HL-60 (cell line): ENCODE data around the gene MYRFL.

Source experiments
- DNase-seq, 2 experiments: peaks; one replicate each; pipeline ENCODE4 v3.0.0-alpha.2; 2010 to 2020; ENCODE audit warnings: low read depth in 1 of 2, low spot score in 1 of 2
- H3K27ac ChIP-seq: fragments of 250-450 bp; sonication (Bioruptor Pico); replicated peaks from 2 replicates; pipeline ENCODE4 v1.5.1; 2020; ENCODE audit warnings: mild to moderate bottlenecking, moderate library complexity
- H3K27me3 ChIP-seq: fragments of 250-450 bp; sonication (Bioruptor Pico); 2 replicates; pipeline ENCODE4 v1.5.1; 2021; ENCODE audit warnings: mild to moderate bottlenecking, moderate library complexity; ENCODE audit not compliant: insufficient read depth, poor library complexity, severe bottlenecking
- H3K4me3 ChIP-seq: replicated peaks from 2 replicates; pipeline ENCODE4 v1.5.1; 2011; ENCODE audit warnings: mild to moderate bottlenecking, control low read depth, low read length; ENCODE audit not compliant: insufficient read depth
- CTCF ChIP-seq: IDR thresholded peaks from one replicate; pipeline ENCODE4 v1.5.1; 2011; ENCODE audit warnings: low read length, control low read depth, inconsistent platforms; ENCODE audit not compliant: insufficient read depth
- GABPA ChIP-seq: IDR thresholded peaks from 2 replicates; pipeline ENCODE4 v1.6.1; 2012; ENCODE audit warnings: low read depth
- POLR2AphosphoS5 ChIP-seq: IDR thresholded peaks from 2 replicates; pipeline ENCODE4 v1.6.1; 2012; ENCODE audit warnings: low read depth
- SPI1 ChIP-seq: IDR thresholded peaks from 2 replicates; pipeline ENCODE4 v1.6.1; 2012; ENCODE audit warnings: low read depth, mild to moderate bottlenecking, borderline replicate concordance
- TF ChIP-seq, protein P1 (sequence below): IDR thresholded peaks from 2 replicates; pipeline ENCODE4 v1.6.1; 2012; ENCODE audit warnings: low read depth; ENCODE audit not compliant: insufficient replicate concordance

The MYRFL gene

DNA sequence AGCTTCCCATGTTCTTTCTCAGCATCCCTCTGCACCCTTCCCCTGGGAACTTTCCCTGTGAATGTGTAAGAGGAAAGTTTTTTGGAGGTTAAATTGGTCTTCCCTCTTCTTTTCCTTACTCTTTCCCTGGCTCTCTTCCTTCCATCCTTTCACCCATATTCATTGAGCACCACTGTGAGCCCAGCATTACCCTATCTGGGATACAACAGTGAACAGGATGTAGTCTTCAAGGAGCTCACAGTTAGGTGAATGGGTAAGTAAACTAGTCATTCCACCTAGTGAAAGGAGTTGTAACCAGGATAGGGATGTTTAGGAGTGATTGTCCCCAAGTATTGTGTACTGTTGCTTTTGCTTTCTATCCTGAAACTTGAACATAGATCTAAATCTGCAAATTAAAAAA is 123.8 kb downstream of the MYRFL start:
- DNase-seq: no peak
- Histone ChIP-seq H3K4me3 (no peak overlapping the region), H3K27me3 (no peaks in the 10 kb centered on the region), H3K27ac (no peak overlapping the region)
- TF ChIP-seq POLR2AphosphoS5: no peak
- TF ChIP-seq CTCF: no peak
- TF ChIP-seq SPI1: no peak
- TF ChIP-seq, protein P1, sequence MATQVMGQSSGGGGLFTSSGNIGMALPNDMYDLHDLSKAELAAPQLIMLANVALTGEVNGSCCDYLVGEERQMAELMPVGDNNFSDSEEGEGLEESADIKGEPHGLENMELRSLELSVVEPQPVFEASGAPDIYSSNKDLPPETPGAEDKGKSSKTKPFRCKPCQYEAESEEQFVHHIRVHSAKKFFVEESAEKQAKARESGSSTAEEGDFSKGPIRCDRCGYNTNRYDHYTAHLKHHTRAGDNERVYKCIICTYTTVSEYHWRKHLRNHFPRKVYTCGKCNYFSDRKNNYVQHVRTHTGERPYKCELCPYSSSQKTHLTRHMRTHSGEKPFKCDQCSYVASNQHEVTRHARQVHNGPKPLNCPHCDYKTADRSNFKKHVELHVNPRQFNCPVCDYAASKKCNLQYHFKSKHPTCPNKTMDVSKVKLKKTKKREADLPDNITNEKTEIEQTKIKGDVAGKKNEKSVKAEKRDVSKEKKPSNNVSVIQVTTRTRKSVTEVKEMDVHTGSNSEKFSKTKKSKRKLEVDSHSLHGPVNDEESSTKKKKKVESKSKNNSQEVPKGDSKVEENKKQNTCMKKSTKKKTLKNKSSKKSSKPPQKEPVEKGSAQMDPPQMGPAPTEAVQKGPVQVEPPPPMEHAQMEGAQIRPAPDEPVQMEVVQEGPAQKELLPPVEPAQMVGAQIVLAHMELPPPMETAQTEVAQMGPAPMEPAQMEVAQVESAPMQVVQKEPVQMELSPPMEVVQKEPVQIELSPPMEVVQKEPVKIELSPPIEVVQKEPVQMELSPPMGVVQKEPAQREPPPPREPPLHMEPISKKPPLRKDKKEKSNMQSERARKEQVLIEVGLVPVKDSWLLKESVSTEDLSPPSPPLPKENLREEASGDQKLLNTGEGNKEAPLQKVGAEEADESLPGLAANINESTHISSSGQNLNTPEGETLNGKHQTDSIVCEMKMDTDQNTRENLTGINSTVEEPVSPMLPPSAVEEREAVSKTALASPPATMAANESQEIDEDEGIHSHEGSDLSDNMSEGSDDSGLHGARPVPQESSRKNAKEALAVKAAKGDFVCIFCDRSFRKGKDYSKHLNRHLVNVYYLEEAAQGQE: no peak
- no peak for TF ChIP-seq GABPA

GRCh38 chr12:69949311-69950002 is 124.4 kb downstream of the MYRFL start:
- no peak for TF ChIP-seq POLR2AphosphoS5
- no peak for TF ChIP-seq GABPA
- TF ChIP-seq, protein P1: no peak
- TF ChIP-seq CTCF: no peak
- no peak for TF ChIP-seq SPI1
- no peak overlapping the region for H3K4me3 ChIP-seq
- DNase-seq: no peak
- no peak overlapping the region for H3K27ac ChIP-seq
- no peaks in the 10 kb centered on the region for H3K27me3 ChIP-seq

- no peak for DNase-seq
- TF ChIP-seq, protein P1: no peak
- TF ChIP-seq CTCF (no peak), GABPA (no peak), SPI1 (no peak), POLR2AphosphoS5 (no peak)
- H3K27me3 ChIP-seq: peaks cover 5% of the 10 kb centered on the region
Observed at GRCh38 chr12:69951108-69951507, 126.1 kb downstream of the MYRFL start.

More at GRCh38 chr12:69951108-69951507, 126.1 kb downstream of the MYRFL start:
- Histone ChIP-seq H3K4me3 (no peak overlapping the region), H3K27ac (no peak overlapping the region)
